Measurements from ENCODE around the gene ZFP57. TPM values are rescaled to one million over a fixed set of nuclear protein-coding genes. Genes with fewer than 3 reads are reported as not detected.
A peak's percentile ranks its signal among the peaks of the same experiment; 100 is the strongest.

ZFP57 gene
- total and polyA plus RNA-seq, 2 of the 13 experiments (the other 11 are each of a cell fraction or from before 2014, with no cell fraction given), result not detected

DNA sequence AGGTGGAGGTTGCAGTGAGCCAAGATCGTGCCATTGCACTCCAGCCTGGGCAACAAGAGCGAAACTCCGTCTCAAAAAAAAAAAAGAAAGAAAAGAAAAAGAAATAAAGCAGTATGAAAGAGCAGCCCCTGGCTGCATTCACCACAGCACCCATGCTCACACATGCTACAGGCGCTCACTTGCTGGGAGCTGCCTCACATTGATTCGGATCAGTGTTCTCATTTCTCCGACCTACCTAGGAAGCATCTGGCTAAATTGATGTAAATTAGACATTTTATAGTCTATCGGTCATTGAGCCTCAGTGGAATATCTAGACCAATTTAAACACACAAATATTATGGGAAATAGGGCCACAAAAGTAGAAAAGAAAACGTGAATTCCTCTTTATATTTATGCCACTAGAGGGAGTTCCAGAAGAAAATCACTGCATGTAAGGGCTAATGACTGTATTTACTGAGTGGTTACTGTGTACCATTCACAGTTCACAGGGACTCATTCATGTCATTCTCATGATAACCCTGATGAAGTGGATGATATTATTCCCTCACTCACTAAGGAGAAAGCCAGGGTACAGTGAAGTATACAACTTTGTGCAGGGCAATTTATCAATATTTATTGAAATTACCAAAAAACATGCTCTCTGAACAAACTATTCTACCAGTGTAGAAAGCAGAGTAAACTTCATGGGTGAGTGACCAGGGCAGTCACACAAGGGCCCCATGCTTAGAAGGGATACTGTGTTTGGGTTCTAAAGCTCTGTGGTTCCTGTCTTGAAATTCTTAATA lies 29.3 kb downstream of the ZFP57 start (continued):
- TF ChIP-seq, protein P1, sequence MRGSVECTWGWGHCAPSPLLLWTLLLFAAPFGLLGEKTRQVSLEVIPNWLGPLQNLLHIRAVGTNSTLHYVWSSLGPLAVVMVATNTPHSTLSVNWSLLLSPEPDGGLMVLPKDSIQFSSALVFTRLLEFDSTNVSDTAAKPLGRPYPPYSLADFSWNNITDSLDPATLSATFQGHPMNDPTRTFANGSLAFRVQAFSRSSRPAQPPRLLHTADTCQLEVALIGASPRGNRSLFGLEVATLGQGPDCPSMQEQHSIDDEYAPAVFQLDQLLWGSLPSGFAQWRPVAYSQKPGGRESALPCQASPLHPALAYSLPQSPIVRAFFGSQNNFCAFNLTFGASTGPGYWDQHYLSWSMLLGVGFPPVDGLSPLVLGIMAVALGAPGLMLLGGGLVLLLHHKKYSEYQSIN (CRISPR knock-in tag; IDR thresholded peaks at IDR 0.05; ENCODE audit: borderline replicate concordance), result no peak
- TF ChIP-seq, protein P2, sequence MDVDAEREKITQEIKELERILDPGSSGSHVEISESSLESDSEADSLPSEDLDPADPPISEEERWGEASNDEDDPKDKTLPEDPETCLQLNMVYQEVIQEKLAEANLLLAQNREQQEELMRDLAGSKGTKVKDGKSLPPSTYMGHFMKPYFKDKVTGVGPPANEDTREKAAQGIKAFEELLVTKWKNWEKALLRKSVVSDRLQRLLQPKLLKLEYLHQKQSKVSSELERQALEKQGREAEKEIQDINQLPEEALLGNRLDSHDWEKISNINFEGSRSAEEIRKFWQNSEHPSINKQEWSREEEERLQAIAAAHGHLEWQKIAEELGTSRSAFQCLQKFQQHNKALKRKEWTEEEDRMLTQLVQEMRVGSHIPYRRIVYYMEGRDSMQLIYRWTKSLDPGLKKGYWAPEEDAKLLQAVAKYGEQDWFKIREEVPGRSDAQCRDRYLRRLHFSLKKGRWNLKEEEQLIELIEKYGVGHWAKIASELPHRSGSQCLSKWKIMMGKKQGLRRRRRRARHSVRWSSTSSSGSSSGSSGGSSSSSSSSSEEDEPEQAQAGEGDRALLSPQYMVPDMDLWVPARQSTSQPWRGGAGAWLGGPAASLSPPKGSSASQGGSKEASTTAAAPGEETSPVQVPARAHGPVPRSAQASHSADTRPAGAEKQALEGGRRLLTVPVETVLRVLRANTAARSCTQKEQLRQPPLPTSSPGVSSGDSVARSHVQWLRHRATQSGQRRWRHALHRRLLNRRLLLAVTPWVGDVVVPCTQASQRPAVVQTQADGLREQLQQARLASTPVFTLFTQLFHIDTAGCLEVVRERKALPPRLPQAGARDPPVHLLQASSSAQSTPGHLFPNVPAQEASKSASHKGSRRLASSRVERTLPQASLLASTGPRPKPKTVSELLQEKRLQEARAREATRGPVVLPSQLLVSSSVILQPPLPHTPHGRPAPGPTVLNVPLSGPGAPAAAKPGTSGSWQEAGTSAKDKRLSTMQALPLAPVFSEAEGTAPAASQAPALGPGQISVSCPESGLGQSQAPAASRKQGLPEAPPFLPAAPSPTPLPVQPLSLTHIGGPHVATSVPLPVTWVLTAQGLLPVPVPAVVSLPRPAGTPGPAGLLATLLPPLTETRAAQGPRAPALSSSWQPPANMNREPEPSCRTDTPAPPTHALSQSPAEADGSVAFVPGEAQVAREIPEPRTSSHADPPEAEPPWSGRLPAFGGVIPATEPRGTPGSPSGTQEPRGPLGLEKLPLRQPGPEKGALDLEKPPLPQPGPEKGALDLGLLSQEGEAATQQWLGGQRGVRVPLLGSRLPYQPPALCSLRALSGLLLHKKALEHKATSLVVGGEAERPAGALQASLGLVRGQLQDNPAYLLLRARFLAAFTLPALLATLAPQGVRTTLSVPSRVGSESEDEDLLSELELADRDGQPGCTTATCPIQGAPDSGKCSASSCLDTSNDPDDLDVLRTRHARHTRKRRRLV (CRISPR knock-in tag; IDR thresholded peaks at IDR 0.05), result no peak
- TF ChIP-seq, protein P3, sequence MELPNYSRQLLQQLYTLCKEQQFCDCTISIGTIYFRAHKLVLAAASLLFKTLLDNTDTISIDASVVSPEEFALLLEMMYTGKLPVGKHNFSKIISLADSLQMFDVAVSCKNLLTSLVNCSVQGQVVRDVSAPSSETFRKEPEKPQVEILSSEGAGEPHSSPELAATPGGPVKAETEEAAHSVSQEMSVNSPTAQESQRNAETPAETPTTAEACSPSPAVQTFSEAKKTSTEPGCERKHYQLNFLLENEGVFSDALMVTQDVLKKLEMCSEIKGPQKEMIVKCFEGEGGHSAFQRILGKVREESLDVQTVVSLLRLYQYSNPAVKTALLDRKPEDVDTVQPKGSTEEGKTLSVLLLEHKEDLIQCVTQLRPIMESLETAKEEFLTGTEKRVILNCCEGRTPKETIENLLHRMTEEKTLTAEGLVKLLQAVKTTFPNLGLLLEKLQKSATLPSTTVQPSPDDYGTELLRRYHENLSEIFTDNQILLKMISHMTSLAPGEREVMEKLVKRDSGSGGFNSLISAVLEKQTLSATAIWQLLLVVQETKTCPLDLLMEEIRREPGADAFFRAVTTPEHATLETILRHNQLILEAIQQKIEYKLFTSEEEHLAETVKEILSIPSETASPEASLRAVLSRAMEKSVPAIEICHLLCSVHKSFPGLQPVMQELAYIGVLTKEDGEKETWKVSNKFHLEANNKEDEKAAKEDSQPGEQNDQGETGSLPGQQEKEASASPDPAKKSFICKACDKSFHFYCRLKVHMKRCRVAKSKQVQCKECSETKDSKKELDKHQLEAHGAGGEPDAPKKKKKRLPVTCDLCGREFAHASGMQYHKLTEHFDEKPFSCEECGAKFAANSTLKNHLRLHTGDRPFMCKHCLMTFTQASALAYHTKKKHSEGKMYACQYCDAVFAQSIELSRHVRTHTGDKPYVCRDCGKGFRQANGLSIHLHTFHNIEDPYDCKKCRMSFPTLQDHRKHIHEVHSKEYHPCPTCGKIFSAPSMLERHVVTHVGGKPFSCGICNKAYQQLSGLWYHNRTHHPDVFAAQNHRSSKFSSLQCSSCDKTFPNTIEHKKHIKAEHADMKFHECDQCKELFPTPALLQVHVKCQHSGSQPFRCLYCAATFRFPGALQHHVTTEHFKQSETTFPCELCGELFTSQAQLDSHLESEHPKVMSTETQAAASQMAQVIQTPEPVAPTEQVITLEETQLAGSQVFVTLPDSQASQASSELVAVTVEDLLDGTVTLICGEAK (IDR thresholded peaks at IDR 0.05), result no peak
- TF ChIP-seq, protein P3 (CRISPR knock-in tag; IDR thresholded peaks at IDR 0.05), result no peak
- TF ChIP-seq RFXANK (CRISPR knock-in tag; IDR thresholded peaks at IDR 0.05) (peak; percentile 96), MIXL1 (CRISPR knock-in tag; IDR thresholded peaks at IDR 0.05) (peak; percentile 63; the same call in 1 of the 2 replicates), FOXA1 (IDR thresholded peaks at IDR 0.05) (no peak), FOXA1 (CRISPR knock-in tag; IDR thresholded peaks at IDR 0.05) (peak; percentile 64; the same call in 1 of the 2 replicates)
- TF ChIP-seq, protein P4, sequence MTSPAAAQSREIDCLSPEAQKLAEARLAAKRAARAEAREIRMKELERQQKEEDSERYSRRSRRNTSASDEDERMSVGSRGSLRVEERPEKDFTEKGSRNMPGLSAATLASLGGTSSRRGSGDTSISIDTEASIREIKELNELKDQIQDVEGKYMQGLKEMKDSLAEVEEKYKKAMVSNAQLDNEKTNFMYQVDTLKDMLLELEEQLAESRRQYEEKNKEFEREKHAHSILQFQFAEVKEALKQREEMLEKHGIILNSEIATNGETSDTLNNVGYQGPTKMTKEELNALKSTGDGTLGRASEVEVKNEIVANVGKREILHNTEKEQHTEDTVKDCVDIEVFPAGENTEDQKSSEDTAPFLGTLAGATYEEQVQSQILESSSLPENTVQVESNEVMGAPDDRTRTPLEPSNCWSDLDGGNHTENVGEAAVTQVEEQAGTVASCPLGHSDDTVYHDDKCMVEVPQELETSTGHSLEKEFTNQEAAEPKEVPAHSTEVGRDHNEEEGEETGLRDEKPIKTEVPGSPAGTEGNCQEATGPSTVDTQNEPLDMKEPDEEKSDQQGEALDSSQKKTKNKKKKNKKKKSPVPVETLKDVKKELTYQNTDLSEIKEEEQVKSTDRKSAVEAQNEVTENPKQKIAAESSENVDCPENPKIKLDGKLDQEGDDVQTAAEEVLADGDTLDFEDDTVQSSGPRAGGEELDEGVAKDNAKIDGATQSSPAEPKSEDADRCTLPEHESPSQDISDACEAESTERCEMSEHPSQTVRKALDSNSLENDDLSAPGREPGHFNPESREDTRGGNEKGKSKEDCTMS (CRISPR knock-in tag; conservative IDR thresholded peaks at IDR 0.05), result no peak
- TF ChIP-seq, protein P5, sequence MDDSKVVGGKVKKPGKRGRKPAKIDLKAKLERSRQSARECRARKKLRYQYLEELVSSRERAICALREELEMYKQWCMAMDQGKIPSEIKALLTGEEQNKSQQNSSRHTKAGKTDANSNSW (CRISPR knock-in tag; IDR thresholded peaks at IDR 0.05; ENCODE audit: borderline replicate concordance), result no peak
